Dendritic cell treated with granulocyte-macrophage colony-stimulating factor and Interleukin-4, amounts not matched to agents 40 ng/mL and 50 ng/mL, for 4 days (primary cell): ENCODE data around the gene CXCL9.

Experiments
- H3K27ac Mint-ChIP-seq: one replicate; pipeline ENCODE4 v1.8.0; 2022; ENCODE audit warnings: mild to moderate bottlenecking, mixed read lengths
- H3K27me3 Mint-ChIP-seq: one replicate; pipeline ENCODE4 v1.8.0; 2022; ENCODE audit warnings: mild to moderate bottlenecking, mixed read lengths
- H3K36me3 Mint-ChIP-seq: one replicate; pipeline ENCODE4 v1.8.0; 2022; ENCODE audit warnings: low read depth, mixed read lengths
- H3K4me1 Mint-ChIP-seq: one replicate; pipeline ENCODE4 v1.8.0; 2022; ENCODE audit warnings: low read depth, mixed read lengths
- H3K4me3 Mint-ChIP-seq: one replicate; pipeline ENCODE4 v1.8.0; 2022; ENCODE audit warnings: mild to moderate bottlenecking, moderate library complexity, mixed read lengths
- H3K9me3 Mint-ChIP-seq: one replicate; pipeline ENCODE4 v1.8.0; 2022; ENCODE audit warnings: mixed read lengths
- intact Hi-C: fragments of 100-400 bp; cut with micrococcal nuclease; formaldehyde crosslinking; loops from one replicate; pipeline ENCODE4 v1.15.0; 2022

Gene CXCL9

DNA sequence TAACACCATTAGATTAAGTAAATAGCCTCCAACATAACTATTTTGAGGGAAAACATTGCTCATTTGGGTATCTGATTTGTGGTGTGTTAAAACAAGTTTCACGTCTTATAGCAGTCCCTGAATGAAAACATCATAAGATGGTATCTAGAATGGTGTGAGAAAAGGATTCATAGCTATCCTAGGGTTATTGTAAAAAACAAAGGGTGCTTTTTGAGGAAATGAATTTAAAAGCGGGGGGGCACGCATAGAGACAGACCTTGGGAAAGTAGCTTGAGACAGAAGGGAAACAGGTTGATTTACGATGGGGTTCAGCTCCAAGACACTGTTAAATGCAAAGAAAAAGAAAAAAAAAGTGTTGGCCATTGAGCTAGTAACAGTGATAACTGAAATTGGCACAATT, 16.8 kb upstream of the CXCL9 start:
- intact Hi-C loops, result no loop called here
- no peaks in the 10 kb centered on the region for H3K9me3 Mint-ChIP-seq
- H3K4me1 Mint-ChIP-seq, result peaks cover 35% of the 10 kb centered on the region
- no peak overlapping the region for H3K4me3 Mint-ChIP-seq
- no peak overlapping the region for H3K27ac Mint-ChIP-seq
- H3K27me3 Mint-ChIP-seq, result no peaks in the 10 kb centered on the region
- H3K36me3 Mint-ChIP-seq, result no peaks in the 10 kb centered on the region

DNA sequence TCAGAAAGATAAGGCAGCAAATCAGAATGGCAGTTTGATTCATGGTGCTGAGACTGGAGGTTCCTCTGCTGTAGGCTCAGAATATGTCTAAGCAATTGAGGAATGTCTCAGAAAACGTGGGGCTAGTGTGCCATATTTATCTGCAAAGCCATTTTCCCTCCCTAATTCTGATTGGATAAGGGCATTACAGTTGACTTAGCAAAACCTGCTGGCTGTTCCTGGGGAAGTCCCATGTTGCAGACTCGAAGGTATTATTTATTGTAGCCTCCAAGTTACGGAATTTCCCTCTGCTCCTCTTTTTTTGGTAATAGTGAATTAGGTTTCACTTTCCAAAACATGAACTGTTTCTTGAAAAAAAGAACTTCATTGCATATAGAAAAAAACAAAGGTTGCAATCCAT, 16.1 kb upstream of the CXCL9 start, which contains the start of gene CXCL10:
Gene CXCL10 (minus strand): TSS at position 109 of the 400 bp plus-strand sequence. CDS start 66 bp downstream, at position 43.
- Mint-ChIP-seq H3K36me3 (no peaks in the 10 kb centered on the region), H3K27me3 (no peaks in the 10 kb centered on the region), H3K27ac (no peak within 1 kb of the TSS), H3K9me3 (no peaks in the 10 kb centered on the region), H3K4me3 (no peak within 1 kb of the TSS), H3K4me1 (peaks cover 30% of the 10 kb centered on the region)
- intact Hi-C loops, result no loop called here

DNA sequence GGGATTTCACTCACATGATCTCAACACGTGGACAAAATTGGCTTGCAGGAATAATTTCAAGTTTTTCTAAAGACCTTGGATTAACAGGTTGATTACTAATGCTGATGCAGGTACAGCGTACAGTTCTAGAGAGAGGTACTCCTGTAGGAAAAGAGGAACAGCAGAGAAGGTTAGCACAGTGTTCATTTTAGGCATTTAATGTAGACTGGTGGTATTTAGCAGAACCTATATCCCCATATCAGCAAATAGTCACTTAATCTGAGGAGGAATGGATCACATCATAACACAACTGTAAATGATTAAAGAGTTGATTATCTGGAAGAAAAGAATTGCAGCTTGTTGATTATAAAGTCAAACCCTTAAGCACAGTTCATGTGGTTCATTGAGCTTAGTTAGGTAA, 15.4 kb upstream of the CXCL9 start:
- no peaks in the 10 kb centered on the region for H3K27me3 Mint-ChIP-seq
- no peak overlapping the region for H3K4me3 Mint-ChIP-seq
- H3K4me1 Mint-ChIP-seq, result peaks cover 27% of the 10 kb centered on the region
- no peak overlapping the region for H3K27ac Mint-ChIP-seq
- H3K9me3 Mint-ChIP-seq, result no peaks in the 10 kb centered on the region
- H3K36me3 Mint-ChIP-seq, result no peaks in the 10 kb centered on the region
- intact Hi-C loops, result no loop called here

- Mint-ChIP-seq H3K9me3 (no peaks in the 10 kb centered on the region), H3K27ac (no peak overlapping the region), H3K36me3 (no peaks in the 10 kb centered on the region), H3K27me3 (no peaks in the 10 kb centered on the region), H3K4me1 (peaks cover 27% of the 10 kb centered on the region), H3K4me3 (no peak overlapping the region)
- intact Hi-C loops, result no loop called here
Measured at GRCh38 chr4:76022031-76022430, 14.7 kb upstream of the CXCL9 start.

- no peaks in the 10 kb centered on the region for H3K27me3 Mint-ChIP-seq
- no peaks in the 10 kb centered on the region for H3K36me3 Mint-ChIP-seq
- H3K4me3 Mint-ChIP-seq, result no peak overlapping the region
- peaks cover 31% of the 10 kb centered on the region for H3K4me1 Mint-ChIP-seq
- intact Hi-C loops, result no loop called here
- H3K9me3 Mint-ChIP-seq, result no peaks in the 10 kb centered on the region
- H3K27ac Mint-ChIP-seq, result no peak overlapping the region
Measured at GRCh38 chr4:76017056-76017686, 9.9 kb upstream of the CXCL9 start.

DNA sequence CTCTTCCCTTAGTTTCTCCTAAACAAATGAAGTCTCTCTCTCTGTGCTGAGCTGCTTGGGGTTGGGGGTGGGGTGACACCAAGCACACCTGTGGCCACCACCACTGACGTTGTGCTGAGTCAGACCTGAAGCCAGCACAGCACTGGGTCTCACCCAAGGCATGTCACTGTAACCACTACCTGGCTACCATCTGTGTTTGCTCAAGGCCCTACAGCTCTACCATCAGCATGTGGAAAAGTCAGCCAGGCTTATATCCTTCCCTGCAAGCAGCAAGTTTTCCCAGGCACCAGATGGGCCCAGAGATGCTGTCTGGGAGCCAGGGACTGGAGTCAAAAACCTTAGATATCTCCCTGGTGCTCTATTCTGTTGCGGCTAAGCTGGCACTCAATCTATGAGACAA, 9.1 kb upstream of the CXCL9 start:
- no peaks in the 10 kb centered on the region for H3K27me3 Mint-ChIP-seq
- peaks cover 39% of the 10 kb centered on the region for H3K4me1 Mint-ChIP-seq
- intact Hi-C loops, result no loop called here
- no peaks in the 10 kb centered on the region for H3K36me3 Mint-ChIP-seq
- H3K27ac Mint-ChIP-seq, result no peak overlapping the region
- no peaks in the 10 kb centered on the region for H3K9me3 Mint-ChIP-seq
- no peak overlapping the region for H3K4me3 Mint-ChIP-seq

DNA sequence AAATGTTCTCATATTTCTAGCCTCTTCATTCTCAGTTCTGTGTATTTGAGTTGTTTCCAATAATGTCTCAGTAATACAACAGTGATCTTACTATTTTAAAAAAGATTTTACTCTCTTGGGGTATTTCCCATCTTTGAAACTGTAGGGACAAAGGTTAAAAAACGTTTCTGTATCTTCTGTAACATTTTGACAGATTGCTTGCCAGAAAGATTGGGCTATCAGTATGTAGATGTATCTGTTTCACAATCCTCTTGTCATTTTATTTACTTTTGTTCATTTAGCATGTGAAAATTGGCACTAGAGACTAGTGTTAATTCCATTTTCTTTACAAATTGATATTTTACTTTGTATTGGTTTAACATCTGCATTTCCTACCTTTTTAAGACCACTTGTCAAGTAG, 6.2 kb upstream of the CXCL9 start:
- Mint-ChIP-seq H3K4me1 (peaks cover 41% of the 10 kb centered on the region), H3K4me3 (no peak overlapping the region), H3K9me3 (no peaks in the 10 kb centered on the region), H3K27ac (no peak overlapping the region), H3K27me3 (no peaks in the 10 kb centered on the region), H3K36me3 (no peaks in the 10 kb centered on the region)
- intact Hi-C loops, result no loop called here

DNA sequence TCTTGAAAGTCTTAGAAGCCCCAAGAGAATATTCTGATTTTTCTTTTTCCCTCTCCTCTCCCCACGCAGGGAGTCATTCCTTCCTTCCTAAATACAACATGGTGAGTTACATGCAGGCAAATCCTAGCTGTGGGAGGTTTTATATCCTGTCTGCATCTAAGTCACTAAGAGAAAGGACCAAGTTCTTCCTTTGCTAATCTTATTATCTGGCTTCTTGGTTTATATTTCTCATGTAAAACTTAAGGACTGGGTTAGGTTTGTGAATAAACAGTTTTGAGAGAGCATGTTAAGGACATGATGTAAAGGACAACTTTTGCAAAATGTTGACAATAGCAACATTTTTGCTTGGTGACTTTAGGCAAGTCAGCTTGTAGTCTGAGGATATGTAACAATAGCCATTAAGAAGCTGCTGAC, 5.1 kb upstream of the CXCL9 start:
- Mint-ChIP-seq H3K27ac (peak overlapping the region; percentile 78), H3K4me1 (peaks cover 41% of the 10 kb centered on the region), H3K4me3 (no peak overlapping the region), H3K9me3 (no peaks in the 10 kb centered on the region), H3K27me3 (no peaks in the 10 kb centered on the region), H3K36me3 (no peaks in the 10 kb centered on the region)
- intact Hi-C loops, result no loop called here

DNA sequence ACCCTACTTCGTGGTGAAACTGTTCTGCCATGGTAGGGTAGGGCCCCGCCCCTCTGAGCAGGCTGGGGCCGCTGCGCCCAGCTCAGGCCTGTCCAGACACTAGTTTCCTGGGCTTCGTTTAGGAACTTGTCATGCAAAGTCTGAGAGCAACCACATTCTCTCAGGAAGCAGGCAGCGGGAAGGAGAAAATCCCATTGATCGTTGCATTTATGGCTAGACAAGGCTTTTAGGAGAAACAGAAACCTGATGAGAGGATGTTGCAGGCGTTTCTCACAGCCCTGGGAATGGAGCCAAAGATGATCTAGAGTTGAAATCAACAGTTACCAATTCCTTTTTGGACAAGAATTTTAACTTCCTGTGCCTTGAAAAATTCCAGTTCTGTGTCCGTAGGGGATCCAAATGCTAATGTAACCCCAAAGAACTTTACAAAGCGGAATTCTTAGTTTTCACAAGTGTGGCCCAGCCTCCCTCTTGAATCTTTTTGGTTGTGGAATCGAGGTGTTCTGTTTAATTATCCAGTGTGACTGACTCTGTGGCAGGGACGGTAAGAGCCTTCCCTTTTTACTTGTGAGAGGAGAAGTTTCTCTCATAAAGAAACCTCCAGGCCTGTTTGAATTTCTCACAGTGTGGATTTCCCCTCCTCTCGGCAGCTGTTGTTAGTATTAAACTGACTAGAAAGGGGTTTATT, 4.5 kb upstream of the CXCL9 start:
- intact Hi-C loops, result no loop called here
- peak overlapping the region; percentile 66 for H3K4me3 Mint-ChIP-seq

DNA sequence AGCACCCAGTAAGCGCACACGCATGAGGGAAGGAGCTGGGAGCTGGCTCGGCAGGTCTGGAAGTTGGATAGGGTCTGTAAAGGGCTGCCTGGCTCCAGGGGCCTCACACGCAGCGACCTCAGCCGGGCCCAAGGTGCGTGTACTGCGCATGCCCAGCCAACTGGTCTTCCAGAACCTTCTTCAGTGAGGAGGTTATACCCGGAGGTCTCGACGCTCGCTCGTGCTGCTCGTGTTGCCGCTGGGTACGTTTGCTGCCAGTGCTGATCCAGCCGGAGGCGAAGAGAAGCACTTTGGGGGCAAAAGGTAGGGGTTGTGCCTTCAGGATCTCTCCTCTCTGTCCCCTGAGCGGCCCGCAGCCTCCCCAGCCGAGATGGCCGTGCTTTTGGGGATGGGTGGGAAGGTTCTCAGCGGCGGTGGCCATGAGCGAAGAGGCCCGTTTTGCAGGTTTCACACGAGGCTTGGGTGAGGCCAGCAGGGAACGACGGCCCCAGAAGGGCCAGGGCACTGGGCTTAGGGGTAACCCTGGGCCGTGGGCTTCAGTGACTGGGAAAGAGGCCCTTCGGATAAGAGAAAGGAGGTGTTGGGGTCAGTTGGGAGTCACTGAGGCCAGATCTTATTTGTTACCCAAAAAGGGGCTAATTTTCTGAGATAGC, 3.8 kb upstream of the CXCL9 start:
- intact Hi-C loops, result no loop called here
- H3K4me3 Mint-ChIP-seq, result peak overlapping the region; percentile 66
- H3K9me3 Mint-ChIP-seq, result no peaks in the 10 kb centered on the region
- peaks cover 41% of the 10 kb centered on the region for H3K4me1 Mint-ChIP-seq
- no peaks in the 10 kb centered on the region for H3K36me3 Mint-ChIP-seq
- H3K27ac Mint-ChIP-seq, result peak overlapping the region; percentile 78
- H3K27me3 Mint-ChIP-seq, result no peaks in the 10 kb centered on the region

More for the DNA sequence above, 4.5 kb upstream of the CXCL9 start:
- Mint-ChIP-seq H3K27me3 (no peaks in the 10 kb centered on the region), H3K27ac (peak overlapping the region; percentile 78), H3K36me3 (no peaks in the 10 kb centered on the region), H3K4me1 (peaks cover 41% of the 10 kb centered on the region), H3K9me3 (no peaks in the 10 kb centered on the region)

GRCh38 chr4:76010576-76010975, 3.3 kb upstream of the CXCL9 start:
- H3K27ac Mint-ChIP-seq, result peak overlapping the region; percentile 78
- H3K4me3 Mint-ChIP-seq, result no peak overlapping the region
- intact Hi-C loops, result no loop called here

GRCh38 chr4:76009311-76009710, 2.0 kb upstream of the CXCL9 start:
- intact Hi-C loops, result no loop called here
- H3K4me1 Mint-ChIP-seq, result peaks cover 28% of the 10 kb centered on the region
- no peaks in the 10 kb centered on the region for H3K27me3 Mint-ChIP-seq
- no peaks in the 10 kb centered on the region for H3K36me3 Mint-ChIP-seq
- no peak overlapping the region for H3K4me3 Mint-ChIP-seq
- no peaks in the 10 kb centered on the region for H3K9me3 Mint-ChIP-seq
- no peak overlapping the region for H3K27ac Mint-ChIP-seq

More at GRCh38 chr4:76010576-76010975, 3.3 kb upstream of the CXCL9 start:
- Mint-ChIP-seq H3K36me3 (no peaks in the 10 kb centered on the region), H3K4me1 (peaks cover 38% of the 10 kb centered on the region), H3K27me3 (no peaks in the 10 kb centered on the region), H3K9me3 (no peaks in the 10 kb centered on the region)

GRCh38 chr4:76003620-76004019, 3.7 kb downstream of the CXCL9 start:
- intact Hi-C loops, result no loop called here
- Mint-ChIP-seq H3K27ac (no peak overlapping the region), H3K27me3 (no peaks in the 10 kb centered on the region), H3K4me1 (peaks cover 13% of the 10 kb centered on the region), H3K36me3 (no peaks in the 10 kb centered on the region), H3K9me3 (no peaks in the 10 kb centered on the region), H3K4me3 (no peak overlapping the region)

- Mint-ChIP-seq H3K27me3 (no peaks in the 10 kb centered on the region), H3K4me1 (peaks cover 13% of the 10 kb centered on the region), H3K27ac (no peak overlapping the region), H3K9me3 (no peaks in the 10 kb centered on the region), H3K4me3 (no peak overlapping the region), H3K36me3 (no peaks in the 10 kb centered on the region)
- intact Hi-C loops, result no loop called here
Measured at GRCh38 chr4:76003035-76003434, 4.3 kb downstream of the CXCL9 start.
